Activated CD8-positive, alpha-beta memory T cell treated with anti-CD3 and anti-CD28 coated beads, Interleukin-2, amount 50 U/mL, for 4 hours (primary cell): ENCODE results near the gene AR.

ENCODE experiments used
- DNase-seq: peaks from one replicate; pipeline ENCODE4 v3.0.0-alpha.2; 2020

Gene AR, protein sequence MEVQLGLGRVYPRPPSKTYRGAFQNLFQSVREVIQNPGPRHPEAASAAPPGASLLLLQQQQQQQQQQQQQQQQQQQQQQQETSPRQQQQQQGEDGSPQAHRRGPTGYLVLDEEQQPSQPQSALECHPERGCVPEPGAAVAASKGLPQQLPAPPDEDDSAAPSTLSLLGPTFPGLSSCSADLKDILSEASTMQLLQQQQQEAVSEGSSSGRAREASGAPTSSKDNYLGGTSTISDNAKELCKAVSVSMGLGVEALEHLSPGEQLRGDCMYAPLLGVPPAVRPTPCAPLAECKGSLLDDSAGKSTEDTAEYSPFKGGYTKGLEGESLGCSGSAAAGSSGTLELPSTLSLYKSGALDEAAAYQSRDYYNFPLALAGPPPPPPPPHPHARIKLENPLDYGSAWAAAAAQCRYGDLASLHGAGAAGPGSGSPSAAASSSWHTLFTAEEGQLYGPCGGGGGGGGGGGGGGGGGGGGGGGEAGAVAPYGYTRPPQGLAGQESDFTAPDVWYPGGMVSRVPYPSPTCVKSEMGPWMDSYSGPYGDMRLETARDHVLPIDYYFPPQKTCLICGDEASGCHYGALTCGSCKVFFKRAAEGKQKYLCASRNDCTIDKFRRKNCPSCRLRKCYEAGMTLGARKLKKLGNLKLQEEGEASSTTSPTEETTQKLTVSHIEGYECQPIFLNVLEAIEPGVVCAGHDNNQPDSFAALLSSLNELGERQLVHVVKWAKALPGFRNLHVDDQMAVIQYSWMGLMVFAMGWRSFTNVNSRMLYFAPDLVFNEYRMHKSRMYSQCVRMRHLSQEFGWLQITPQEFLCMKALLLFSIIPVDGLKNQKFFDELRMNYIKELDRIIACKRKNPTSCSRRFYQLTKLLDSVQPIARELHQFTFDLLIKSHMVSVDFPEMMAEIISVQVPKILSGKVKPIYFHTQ

DNA sequence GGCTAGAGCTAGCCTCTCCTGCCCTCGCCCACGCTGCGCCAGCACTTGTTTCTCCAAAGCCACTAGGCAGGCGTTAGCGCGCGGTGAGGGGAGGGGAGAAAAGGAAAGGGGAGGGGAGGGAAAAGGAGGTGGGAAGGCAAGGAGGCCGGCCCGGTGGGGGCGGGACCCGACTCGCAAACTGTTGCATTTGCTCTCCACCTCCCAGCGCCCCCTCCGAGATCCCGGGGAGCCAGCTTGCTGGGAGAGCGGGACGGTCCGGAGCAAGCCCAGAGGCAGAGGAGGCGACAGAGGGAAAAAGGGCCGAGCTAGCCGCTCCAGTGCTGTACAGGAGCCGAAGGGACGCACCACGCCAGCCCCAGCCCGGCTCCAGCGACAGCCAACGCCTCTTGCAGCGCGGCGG is at the start of gene AR:
AR (plus strand) TSS at position 204 of the 400 bp plus-strand sequence. CDS start 1,126 bp downstream, outside the sequence.
- no peak for DNase-seq

DNA sequence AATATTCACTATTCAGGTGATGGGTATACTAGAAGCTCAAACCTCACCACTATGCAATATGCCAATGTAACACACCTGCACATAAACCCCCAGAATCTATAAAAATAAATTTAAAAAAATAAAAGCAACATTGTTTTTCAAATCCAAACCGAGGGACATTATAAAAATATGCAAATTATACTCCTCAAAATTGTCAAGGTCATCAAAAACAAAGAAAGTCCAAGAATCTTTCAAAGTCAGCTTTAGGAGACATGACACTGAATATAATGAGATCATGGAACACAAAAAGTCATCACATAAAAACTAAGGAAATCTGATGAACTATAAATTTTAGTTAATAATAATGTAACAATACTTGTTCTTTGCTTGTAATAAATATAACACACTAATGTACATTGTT is 43.2 kb upstream of the AR start:
- DNase-seq: no peak

DNA sequence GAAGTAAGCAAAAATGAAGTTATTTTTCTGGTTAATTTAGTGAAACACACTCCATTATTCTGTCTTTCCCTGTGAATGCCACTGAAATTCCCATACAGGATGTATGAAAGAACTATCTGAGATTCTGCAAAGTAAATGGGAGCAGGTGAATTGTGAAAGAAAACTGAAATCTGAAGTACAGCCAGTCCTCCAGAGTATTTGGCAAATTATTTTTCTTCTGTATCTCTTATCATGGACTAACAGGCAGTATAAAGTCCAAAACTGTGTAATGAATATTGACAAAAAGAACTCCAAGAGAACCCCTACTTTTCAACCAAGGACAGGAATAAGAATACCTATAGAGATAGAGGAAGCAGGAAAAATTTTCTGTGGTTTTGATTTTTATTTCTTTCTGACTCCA is 40.8 kb upstream of the AR start:
- no peak for DNase-seq

DNA sequence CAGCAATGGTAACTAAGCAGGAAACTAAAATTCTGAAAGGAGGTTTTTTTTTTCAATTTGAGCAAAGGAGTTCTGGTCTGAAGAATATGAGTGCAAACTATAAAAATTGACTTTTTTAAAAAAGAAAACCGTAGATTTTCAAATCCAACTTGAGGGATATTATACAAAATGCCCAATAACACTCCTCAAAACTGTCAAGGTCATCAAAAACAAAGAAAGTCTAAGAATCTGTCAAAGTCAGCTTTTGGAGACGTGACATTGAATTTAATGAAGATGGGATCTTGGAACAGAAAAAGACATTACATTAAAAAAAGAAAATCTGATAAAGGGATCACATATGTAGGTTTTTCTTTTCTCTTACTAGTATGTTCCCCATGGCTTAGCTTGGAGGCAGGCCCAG is 40.4 kb upstream of the AR start:
- no peak for DNase-seq

DNA sequence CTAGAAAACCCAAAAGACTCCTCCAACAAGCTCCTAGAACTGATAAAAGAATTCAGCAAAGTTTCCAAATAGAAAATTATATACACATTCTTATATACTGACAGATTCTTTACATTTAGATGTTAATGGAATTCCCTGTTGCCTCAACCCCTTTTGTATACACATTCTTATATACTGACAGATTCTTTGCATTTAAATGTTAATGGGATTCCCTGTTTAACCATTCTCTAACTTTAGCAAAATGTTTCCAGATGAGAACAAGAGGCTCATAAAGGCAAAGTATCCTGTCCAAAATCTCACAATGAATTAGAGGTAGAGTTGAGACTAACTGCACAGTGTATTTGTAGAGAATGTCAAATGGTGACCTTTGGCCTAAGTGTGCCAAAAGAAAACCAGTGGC is 23.1 kb upstream of the AR start:
- no peak for DNase-seq

DNA sequence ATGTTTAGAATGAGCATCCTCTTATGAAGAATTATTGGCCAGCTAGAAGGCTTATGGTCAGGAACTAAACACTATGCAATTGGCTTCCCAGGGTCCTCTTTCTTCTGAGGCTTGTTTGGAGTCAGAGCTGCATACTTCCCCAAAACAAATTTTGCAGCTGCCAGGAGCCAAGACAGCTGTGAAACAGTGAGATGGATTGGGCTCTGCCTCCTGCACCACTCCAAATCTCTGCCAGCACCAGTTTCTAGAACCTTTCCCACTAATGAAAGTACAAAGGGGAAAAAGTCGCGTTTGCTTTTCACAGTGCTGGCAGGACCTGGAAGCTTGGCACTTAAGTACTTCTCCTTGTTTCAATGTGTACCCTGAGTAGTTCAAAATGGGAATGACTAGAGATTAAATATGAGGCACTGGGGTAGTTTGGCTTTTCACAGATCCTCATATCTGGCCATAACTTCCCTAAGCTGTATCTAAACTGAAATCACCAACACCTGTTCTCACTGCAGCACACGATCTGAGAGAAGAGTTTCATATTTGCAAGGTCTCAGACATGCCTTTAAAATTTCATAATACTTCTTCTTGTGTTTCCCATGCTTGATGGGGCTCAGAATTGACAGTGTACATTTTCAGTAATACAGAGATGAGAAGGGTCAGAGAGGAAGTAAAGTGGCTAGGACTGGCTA is 20.7 kb upstream of the AR start:
- no peak for DNase-seq

DNA sequence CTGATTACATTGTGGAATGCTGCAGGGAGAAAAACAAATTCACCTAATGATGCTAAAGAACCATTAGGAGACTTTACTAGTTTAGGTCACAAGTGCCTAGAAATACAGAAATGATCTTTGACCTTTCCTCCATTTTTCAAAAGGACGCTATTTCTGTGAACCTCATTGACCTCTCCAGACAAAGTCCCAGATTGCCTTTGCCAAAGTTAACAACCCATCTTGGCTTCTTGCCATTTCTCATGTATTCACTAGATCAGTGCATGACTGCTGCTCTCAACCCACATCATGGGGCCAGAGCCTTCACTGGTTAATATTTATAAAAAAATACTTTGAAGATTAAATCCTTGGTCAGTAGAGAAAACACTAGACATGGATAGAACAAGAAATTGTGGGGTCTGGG is 19.9 kb upstream of the AR start:
- no peak for DNase-seq

DNA sequence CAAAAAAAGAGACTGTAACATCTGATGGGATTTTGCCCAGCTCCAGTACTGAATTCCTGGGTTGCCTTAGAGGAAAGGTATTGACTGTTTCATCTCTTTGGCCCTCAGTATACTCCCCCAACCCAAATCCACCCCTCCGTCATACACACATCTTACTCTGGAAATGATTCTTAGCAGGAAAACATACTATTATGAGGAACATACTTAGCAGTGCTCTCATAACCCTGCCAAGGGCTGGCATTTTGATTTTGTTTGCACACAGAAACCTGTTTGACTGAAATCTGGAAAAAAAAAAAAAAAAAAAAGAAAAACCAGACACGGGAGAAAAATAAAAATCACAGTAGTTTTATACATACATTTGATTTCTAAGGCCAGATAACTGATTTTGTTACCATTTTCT is 19.4 kb upstream of the AR start:
- no peak for DNase-seq

DNA sequence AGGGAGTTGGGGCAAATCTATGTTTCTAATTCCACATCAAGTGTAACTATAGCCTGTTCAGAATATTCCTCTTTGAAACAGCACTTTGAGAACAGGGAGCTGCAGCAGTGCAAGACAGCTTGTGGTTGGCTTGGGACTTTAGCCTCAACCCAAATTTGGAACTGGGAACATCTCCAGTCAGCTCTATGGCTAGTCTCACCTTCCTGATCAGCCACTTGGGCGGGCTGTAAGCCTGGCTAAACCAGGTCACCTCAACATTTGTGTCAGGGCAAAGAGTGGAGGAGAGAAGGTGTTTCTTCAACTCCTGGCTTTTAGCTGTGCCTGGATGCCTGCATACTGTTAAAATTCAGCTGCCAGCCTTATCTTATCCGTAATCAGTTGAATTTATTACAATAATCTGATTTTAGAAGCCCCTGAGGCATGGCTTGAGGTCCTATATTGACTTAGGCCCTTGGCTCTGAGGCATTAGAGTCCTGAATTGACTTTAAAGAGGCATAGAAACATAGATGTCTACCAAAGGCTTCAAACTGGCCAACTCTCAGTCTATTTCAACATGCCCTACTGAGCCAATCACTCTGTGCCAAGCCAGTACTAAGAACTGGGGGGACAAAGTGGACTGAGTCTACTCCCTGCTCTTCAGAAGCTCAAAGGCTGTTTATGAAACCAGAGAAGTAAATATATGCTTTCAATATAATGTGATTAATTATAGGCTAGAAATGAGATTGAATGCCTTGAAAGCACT is 18.7 kb upstream of the AR start:
- no peak for DNase-seq

DNA sequence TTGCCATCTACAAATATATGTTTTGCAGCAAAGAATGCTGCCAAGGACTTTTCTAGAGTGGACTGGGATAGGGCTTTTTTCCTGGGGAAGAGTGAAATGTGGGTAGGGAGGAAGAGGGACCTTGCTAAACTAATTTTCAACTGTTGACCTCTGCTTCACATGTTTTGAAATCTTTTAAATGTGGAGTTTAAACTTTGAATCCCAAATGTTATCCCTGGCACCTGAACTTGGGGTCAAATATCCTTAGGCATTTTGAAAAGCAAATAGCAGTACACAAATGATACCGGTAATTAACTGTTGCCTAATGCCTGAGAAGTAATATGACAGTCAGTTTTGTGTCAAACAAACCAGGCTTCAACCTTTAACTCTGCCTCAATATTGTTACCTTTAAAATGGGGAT is 7.3 kb upstream of the AR start:
- DNase-seq: no peak

DNA sequence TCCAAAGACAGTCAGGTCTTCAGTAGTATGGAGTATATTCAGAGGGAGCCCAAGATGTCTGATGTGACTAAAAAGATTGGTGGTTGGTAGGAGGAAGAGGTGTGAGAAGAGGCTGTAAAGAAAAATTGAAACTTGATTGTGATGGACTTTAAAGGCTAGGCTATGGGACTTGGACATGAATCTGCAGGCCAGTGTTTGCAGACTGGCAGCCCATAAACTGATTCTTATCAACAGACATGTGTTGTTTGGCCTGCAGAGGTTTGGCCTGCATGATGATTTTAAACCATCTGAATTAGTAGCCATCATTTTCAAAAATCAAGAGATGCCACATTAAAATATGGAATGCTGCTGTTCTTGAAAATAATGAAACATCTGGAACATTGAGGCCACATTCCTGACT is 5.4 kb upstream of the AR start:
- DNase-seq: no peak

DNA sequence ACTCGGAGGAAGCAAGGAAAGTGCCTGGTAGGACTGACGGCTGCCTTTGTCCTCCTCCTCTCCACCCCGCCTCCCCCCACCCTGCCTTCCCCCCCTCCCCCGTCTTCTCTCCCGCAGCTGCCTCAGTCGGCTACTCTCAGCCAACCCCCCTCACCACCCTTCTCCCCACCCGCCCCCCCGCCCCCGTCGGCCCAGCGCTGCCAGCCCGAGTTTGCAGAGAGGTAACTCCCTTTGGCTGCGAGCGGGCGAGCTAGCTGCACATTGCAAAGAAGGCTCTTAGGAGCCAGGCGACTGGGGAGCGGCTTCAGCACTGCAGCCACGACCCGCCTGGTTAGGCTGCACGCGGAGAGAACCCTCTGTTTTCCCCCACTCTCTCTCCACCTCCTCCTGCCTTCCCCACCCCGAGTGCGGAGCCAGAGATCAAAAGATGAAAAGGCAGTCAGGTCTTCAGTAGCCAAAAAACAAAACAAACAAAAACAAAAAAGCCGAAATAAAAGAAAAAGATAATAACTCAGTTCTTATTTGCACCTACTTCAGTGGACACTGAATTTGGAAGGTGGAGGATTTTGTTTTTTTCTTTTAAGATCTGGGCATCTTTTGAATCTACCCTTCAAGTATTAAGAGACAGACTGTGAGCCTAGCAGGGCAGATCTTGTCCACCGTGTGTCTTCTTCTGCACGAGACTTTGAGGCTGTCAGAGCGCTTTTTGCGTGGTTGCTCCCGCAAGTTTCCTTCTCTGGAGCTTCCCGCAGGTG is 637 bp downstream of the AR start:
- no peak for DNase-seq

DNA sequence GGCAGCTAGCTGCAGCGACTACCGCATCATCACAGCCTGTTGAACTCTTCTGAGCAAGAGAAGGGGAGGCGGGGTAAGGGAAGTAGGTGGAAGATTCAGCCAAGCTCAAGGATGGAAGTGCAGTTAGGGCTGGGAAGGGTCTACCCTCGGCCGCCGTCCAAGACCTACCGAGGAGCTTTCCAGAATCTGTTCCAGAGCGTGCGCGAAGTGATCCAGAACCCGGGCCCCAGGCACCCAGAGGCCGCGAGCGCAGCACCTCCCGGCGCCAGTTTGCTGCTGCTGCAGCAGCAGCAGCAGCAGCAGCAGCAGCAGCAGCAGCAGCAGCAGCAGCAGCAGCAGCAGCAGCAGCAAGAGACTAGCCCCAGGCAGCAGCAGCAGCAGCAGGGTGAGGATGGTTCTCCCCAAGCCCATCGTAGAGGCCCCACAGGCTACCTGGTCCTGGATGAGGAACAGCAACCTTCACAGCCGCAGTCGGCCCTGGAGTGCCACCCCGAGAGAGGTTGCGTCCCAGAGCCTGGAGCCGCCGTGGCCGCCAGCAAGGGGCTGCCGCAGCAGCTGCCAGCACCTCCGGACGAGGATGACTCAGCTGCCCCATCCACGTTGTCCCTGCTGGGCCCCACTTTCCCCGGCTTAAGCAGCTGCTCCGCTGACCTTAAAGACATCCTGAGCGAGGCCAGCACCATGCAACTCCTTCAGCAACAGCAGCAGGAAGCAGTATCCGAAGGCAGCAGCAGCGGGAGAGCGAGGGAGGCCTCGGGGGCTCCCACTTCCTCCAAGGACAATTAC is 1.4 kb downstream of the AR start:
- DNase-seq: no peak

DNA sequence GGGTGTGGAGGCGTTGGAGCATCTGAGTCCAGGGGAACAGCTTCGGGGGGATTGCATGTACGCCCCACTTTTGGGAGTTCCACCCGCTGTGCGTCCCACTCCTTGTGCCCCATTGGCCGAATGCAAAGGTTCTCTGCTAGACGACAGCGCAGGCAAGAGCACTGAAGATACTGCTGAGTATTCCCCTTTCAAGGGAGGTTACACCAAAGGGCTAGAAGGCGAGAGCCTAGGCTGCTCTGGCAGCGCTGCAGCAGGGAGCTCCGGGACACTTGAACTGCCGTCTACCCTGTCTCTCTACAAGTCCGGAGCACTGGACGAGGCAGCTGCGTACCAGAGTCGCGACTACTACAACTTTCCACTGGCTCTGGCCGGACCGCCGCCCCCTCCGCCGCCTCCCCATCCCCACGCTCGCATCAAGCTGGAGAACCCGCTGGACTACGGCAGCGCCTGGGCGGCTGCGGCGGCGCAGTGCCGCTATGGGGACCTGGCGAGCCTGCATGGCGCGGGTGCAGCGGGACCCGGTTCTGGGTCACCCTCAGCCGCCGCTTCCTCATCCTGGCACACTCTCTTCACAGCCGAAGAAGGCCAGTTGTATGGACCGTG is 2.2 kb downstream of the AR start:
- no peak for DNase-seq

DNA sequence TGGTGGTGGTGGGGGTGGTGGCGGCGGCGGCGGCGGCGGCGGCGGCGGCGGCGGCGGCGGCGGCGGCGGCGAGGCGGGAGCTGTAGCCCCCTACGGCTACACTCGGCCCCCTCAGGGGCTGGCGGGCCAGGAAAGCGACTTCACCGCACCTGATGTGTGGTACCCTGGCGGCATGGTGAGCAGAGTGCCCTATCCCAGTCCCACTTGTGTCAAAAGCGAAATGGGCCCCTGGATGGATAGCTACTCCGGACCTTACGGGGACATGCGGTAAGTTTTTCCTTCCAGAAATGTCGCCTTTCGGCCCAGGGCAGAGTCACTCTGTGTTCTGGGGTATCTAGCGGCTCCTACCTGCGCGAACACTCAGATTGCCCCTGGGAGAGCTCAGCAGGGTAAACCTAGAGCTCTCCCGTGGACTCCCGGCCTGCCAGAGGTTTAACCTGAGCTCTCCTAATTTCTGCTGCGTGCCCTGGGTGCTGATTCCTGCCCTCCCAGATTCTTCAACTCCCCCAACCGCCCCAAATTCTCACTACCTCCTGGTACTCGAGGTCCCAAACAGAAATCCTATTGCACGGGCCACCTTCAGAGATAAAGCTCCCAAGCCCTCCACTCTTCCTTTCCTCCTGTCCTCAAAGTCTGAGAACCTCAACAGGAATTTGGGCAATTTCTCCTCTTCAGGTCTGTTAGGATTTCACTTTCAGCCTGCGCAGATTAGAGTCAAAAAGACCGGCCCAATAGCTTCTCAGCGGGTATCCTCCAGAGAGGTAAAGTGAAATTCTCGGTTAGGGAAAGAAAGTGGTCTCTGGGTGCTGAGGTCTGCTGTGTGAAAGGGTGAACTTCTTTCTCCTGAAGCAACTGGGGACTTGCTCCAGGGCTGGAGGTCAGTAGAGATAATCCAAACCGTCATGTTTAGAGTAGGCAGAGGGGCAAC is 2.9 kb downstream of the AR start:
- DNase-seq: no peak

DNA sequence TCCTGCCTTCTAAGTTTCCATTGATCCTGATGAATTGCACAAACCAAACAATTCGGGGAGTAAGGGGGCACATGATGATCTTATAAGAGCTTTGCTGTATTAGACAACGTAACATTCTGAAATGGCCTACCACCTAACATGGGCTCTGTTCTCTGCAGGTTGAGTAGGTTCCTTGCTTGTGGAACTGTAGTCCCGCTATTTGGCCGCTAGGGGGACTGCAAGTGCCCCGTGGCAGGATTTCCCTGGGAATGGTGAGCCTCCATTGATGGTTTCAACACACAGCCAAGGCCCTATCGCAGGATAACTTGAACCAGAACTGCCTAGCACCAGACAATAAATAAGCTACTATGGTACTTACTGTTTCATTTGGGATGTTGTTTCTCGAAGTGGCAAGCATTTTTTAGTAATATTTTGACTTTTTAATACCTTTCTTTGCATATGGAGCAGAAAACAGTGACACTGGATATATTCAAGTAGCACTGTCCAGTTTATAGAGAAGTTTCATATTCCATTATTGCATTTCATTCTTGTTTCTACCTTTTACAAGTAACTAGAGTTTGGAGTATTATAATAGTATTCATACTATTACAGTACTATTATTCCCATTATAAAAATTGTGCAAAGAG is 11.9 kb downstream of the AR start:
- no peak for DNase-seq

DNA sequence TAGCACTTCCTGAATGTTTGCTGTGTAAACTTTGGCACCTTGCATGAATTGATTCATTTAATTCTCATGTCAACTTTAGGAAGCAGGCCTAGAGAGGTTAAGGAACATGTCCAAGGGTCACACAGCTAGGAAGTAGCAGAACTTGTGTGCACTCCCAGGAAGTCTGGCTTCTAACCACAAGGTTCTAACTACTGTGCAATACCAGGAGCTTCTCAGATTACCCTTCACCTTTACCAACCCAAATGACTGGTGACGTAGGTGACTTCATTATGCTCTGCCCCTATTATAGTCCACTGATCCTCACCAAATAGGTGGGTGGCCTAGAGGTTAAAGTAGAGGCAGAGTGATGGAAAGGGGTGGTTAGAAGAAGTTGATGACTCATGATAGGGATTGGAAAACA is 14.4 kb downstream of the AR start:
- DNase-seq: no peak

DNA sequence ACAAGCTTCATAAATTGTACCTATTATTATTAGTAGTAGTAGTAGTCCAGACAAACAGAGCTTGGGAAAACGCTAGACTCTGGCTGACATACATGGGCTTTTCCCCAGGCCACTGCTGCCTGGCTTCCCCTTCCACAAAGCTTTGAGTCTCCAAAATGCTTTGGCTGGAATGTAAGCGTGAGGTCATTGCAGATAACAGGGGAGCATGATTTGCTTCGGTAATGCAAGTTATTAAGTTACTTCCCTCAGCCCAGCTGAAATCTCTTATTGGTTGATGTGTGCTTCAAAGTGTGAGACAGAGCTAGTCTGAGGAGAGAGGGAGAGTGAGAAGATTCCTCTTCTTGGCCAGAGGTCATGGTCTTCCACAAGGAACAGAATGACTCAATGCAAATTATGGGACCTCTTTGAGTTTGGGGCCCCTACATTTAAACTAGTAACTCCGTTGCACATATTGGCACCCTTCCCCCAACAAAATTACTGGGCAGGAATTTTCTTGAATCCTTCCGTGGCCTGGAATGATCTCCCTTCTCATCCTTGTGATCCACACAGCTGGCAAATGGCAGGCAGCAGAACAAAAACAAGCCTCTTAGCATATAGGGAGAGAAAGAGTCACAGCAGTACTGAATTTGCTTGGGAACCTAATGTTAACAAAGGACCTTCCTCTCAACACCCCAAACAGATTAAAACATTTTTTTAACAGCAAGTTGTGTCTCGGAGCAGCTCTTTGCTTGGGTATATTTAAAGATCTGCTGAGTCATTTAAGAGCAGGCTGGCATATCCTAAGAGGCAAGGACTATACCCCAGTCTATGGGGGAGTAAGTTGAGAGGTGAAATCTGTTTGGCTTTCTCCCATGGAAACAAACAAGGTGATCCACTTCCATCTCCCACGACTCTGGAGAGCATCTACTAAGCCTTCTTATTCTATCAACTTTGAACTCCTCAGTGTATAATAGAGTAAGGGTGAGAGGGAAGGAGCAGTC is 19.9 kb downstream of the AR start:
- no peak for DNase-seq
